Hepatocyte (in vitro differentiated cells): ENCODE measurements around the gene PDXDC1.
"Not testable (repeated sequence)": the region's sequence is repeated elsewhere in the genome, so short reads cannot be mapped to it uniquely, and the experiment has no call there.

Experiments
- EZH2 ChIP-seq: fragments of 200-600 bp; sonication (generic); IDR thresholded peaks from 2 replicates; pipeline ENCODE4 v1.6.1; 2016; ENCODE audit warnings: antibody characterized with exemption, mild to moderate bottlenecking, borderline replicate concordance
- EZH2phosphoT487 ChIP-seq: fragments of 200-600 bp; sonication (generic); IDR thresholded peaks from one replicate; pipeline ENCODE4 v1.6.1; 2018; ENCODE audit warnings: antibody characterized with exemption, mild to moderate bottlenecking, low read depth, moderate library complexity; ENCODE audit not compliant: unreplicated experiment, severe bottlenecking

DNA sequence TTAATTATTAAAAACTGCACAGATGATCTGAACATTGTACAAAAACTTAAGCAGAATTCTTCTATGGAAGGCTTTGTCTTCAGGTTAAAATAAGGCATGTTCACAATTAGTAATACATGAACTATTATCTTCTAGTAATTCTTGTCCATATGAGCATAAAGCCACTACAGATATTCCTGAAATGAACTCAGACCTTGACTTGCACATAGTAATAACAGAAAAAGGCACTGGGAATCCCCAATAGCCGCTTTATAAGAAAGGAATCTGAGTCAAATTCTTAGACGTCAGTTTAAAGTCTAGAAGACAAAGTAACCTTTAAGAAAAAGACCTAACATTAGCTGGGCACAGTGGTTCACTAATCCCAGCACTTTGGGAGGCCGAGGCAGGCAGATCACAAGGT is 108.0 kb downstream of the PDXDC1 start:
- not testable (repeated sequence) for TF ChIP-seq EZH2phosphoT487, EZH2
